IPS DF 4.7 (cell line): Measurements from ENCODE around the gene SCRG1.

ENCODE experiments used
- DNase-seq: peaks from one replicate; pipeline ENCODE4 v3.0.0-alpha.2; 2013; ENCODE audit warnings: low spot score; ENCODE audit errors: extremely low read depth

The SCRG1 gene

GRCh38 chr4:173365359-173365996, 33.4 kb downstream of the SCRG1 start:
- no peak for DNase-seq

GRCh38 chr4:173362666-173363065, 36.2 kb downstream of the SCRG1 start:
- DNase-seq, result no peak

GRCh38 chr4:173360587-173361221, 38.2 kb downstream of the SCRG1 start:
- DNase-seq, result no peak

GRCh38 chr4:173357939-173358338, 41.0 kb downstream of the SCRG1 start:
- no peak for DNase-seq

GRCh38 chr4:173347467-173347866, 51.4 kb downstream of the SCRG1 start:
- DNase-seq, result no peak

- no peak for DNase-seq
Observed at GRCh38 chr4:173346074-173346473, 52.8 kb downstream of the SCRG1 start.

GRCh38 chr4:173345648-173346047, 53.3 kb downstream of the SCRG1 start:
- DNase-seq, result no peak

GRCh38 chr4:173343832-173344397, 55.0 kb downstream of the SCRG1 start:
- no peak for DNase-seq

- DNase-seq, result no peak
Observed at GRCh38 chr4:173337463-173337862, 61.5 kb downstream of the SCRG1 start.

GRCh38 chr4:173334891-173335752, 63.8 kb downstream of the SCRG1 start:
- no peak for DNase-seq
